SK-N-SH (cell line): ENCODE data around the gene AFAP1L1. TPM values are rescaled to one million over a fixed set of nuclear protein-coding genes. Genes with fewer than 3 reads are reported as not detected.
A peak's percentile ranks its signal among the peaks of the same experiment; 100 is the strongest.

Experiments used
- CTCF ChIA-PET: fragments of 300-600, 350-600 bp; formaldehyde crosslinking; extraction: SDS; loops from one replicate; lab custom pipeline; 2021; lab: Yijun Ruan, JAX
- POLR2A ChIA-PET: fragments of 350-600 bp; sonication (Branson Sonifier 250); formaldehyde crosslinking; extraction: SDS; loops from one replicate; lab custom pipeline; 2020; ENCODE audit warnings: antibody characterized with exemption, inconsistent platforms; lab: Yijun Ruan, JAX
- DNase-seq: peaks from one replicate; pipeline ENCODE4 v3.0.0; 2012
- H2AFZ ChIP-seq: fragments of 200-600 bp; sonication (generic); 2 replicates; pipeline ENCODE4 v1.8.1; 2016; ENCODE audit warnings: antibody characterized with exemption, mild to moderate bottlenecking, low read depth
- H3F3A ChIP-seq: fragments of 200-600 bp; sonication (generic); replicated peaks from 2 replicates; pipeline ENCODE3; 2016; ENCODE audit warnings: antibody characterized with exemption, mild to moderate bottlenecking; ENCODE audit not compliant: insufficient read depth
- H3K27ac ChIP-seq, 2 experiments: fragments of 200-500 bp in 1 of 2; fragments of 200-600 bp in 1 of 2; sonication (Bioruptor generic) in 1 of 2; sonication (generic), shearing (Covaris generic) in 1 of 2; 2 replicates each; pipeline versions ENCODE4 v1.5.1 to v1.6.1; 2014 to 2016; ENCODE audit warnings: low read depth in 2 of 2, inconsistent platforms in 1 of 2, low read length in 1 of 2, mild to moderate bottlenecking in 1 of 2, mixed read lengths in 1 of 2
- H3K27me3 ChIP-seq: fragments of 200-600 bp; sonication (generic), shearing (Covaris generic); 2 replicates; pipeline ENCODE4 v1.6.1; 2016; ENCODE audit warnings: mixed run types; ENCODE audit not compliant: insufficient read depth
- H3K36me3 ChIP-seq, 2 experiments: fragments of 200-500 bp in 1 of 2; fragments of 200-600 bp in 1 of 2; sonication (Bioruptor generic) in 1 of 2; sonication (generic) in 1 of 2; replicated peaks in 1 of 2; 2 replicates each; pipeline versions ENCODE3 to v1.5.1; 2014 to 2016; ENCODE audit warnings: low read length in 1 of 2, mild to moderate bottlenecking in 1 of 2; ENCODE audit not compliant: insufficient read depth in 2 of 2, control insufficient read depth in 1 of 2
- H3K4me1 ChIP-seq, 2 experiments: fragments of 200-500 bp in 1 of 2; fragments of 200-600 bp in 1 of 2; sonication (Bioruptor generic) in 1 of 2; sonication (generic), shearing (Covaris generic) in 1 of 2; 2 replicates each; pipeline versions ENCODE4 v1.5.1 to v1.6.1; 2014 to 2016; ENCODE audit warnings: low read depth in 1 of 2, low read length in 1 of 2, mixed run types in 1 of 2; ENCODE audit not compliant: insufficient read depth in 2 of 2, control insufficient read depth in 1 of 2
- H3K4me2 ChIP-seq: fragments of 200-600 bp; sonication (generic), shearing (Covaris generic); 2 replicates; pipeline ENCODE4 v1.6.1; 2017; ENCODE audit warnings: mixed run types
- H3K4me3 ChIP-seq, 2 experiments: fragments of 200-500 bp in 1 of 2; fragments of 200-600 bp in 1 of 2; sonication (Bioruptor generic) in 1 of 2; sonication (generic), shearing (Covaris generic) in 1 of 2; 2 replicates each; pipeline versions ENCODE4 v1.5.1 to v1.8.1; 2014 to 2016; ENCODE audit warnings: low read depth in 2 of 2, inconsistent platforms in 1 of 2, low read length in 1 of 2, mild to moderate bottlenecking in 1 of 2, mixed read lengths in 1 of 2, moderate library complexity in 1 of 2
- H3K79me2 ChIP-seq: fragments of 200-600 bp; sonication (generic); 2 replicates; pipeline ENCODE4 v1.8.1; 2017; ENCODE audit warnings: mild to moderate bottlenecking; ENCODE audit not compliant: insufficient read depth
- H3K9ac ChIP-seq: fragments of 200-600 bp; sonication (generic); 2 replicates; pipeline ENCODE4 v1.6.1; 2017; ENCODE audit warnings: mixed run types
- H3K9me2 ChIP-seq: fragments of 200-600 bp; sonication (generic); 2 replicates; pipeline ENCODE4 v1.6.1; 2017; ENCODE audit warnings: mixed run types
- H3K9me3 ChIP-seq: fragments of 200-600 bp; sonication (generic); 2 replicates; pipeline ENCODE4 v1.6.1; 2017; ENCODE audit warnings: mixed run types, mild to moderate bottlenecking, moderate library complexity
- H4K20me1 ChIP-seq: fragments of 200-600 bp; sonication (generic); 2 replicates; pipeline ENCODE4 v1.6.1; 2017; ENCODE audit warnings: mild to moderate bottlenecking, mixed run types; ENCODE audit not compliant: insufficient read depth
- CHD2 ChIP-seq: fragments of 150-350 bp; IDR thresholded peaks from 2 replicates; pipeline ENCODE4 v1.6.1; 2018; ENCODE audit warnings: low read length; ENCODE audit not compliant: partially characterized antibody
- EP300 ChIP-seq, 2 experiments: IDR thresholded peaks; 2 replicates each; pipeline versions ENCODE4 v1.4.0 to v1.6.1; 2012; ENCODE audit warnings: borderline replicate concordance in 1 of 2, low read depth in 1 of 2, low read length in 1 of 2
- FOXM1 ChIP-seq: IDR thresholded peaks from 2 replicates; pipeline ENCODE4 v1.4.0; 2012; ENCODE audit warnings: low read depth, mild to moderate bottlenecking
- GABPA ChIP-seq: IDR thresholded peaks from 2 replicates; pipeline ENCODE4 v1.4.0; 2012; ENCODE audit warnings: low read depth, mild to moderate bottlenecking
- MAX ChIP-seq: IDR thresholded peaks from 2 replicates; pipeline ENCODE4 v1.4.0; 2012; ENCODE audit warnings: low read depth
- MEF2A ChIP-seq: IDR thresholded peaks from 2 replicates; pipeline ENCODE4 v1.4.0; 2012; ENCODE audit warnings: low read depth, borderline replicate concordance
- MXI1 ChIP-seq: IDR thresholded peaks from 2 replicates; pipeline ENCODE4 v1.6.1; 2012; ENCODE audit warnings: mild to moderate bottlenecking, low read depth, low read length, improper control_type of control experiment
- NRF1 ChIP-seq: IDR thresholded peaks from 2 replicates; pipeline ENCODE4 v1.6.1; 2012; ENCODE audit warnings: low read depth, mild to moderate bottlenecking, low read length
- RFX5 ChIP-seq: IDR thresholded peaks from 2 replicates; pipeline ENCODE4 v1.6.1; 2012; ENCODE audit warnings: mild to moderate bottlenecking, improper control_type of control experiment, low read length
- SIN3A ChIP-seq: IDR thresholded peaks from 2 replicates; pipeline ENCODE4 v1.6.1; 2012; ENCODE audit warnings: low read depth, mild to moderate bottlenecking, low read length, moderate library complexity, borderline replicate concordance
- SMC3 ChIP-seq: IDR thresholded peaks from 2 replicates; pipeline ENCODE4 v1.6.1; 2012; ENCODE audit warnings: low read depth, low read length, improper control_type of control experiment
- TEAD4 ChIP-seq: IDR thresholded peaks from 2 replicates; pipeline ENCODE4 v1.4.0; 2012; ENCODE audit warnings: mild to moderate bottlenecking, borderline replicate concordance; ENCODE audit not compliant: insufficient read depth
- USF1 ChIP-seq: IDR thresholded peaks from 2 replicates; pipeline ENCODE4 v1.4.0; 2012; ENCODE audit warnings: low read depth, borderline replicate concordance
- YY1 ChIP-seq: IDR thresholded peaks from 2 replicates; pipeline ENCODE4 v1.4.0; 2012; ENCODE audit warnings: low read depth, mild to moderate bottlenecking
- WGBS: methylation state at CpG from one replicate; pipeline ENCODE4 v1.1.6; 2017; ENCODE audit warnings: low lambda C conversion rate; 5-methylcytosine and 5-hydroxymethylcytosine counted together
- polyA plus RNA-seq, 3 experiments: library from polyadenylated mRNA; depleted of rRNA; stranded (reverse); fragments of >200 nt; gene quantifications; 2 replicates each; pipeline ENCODE4 v1.2.3, GENCODE V29; 2012

The AFAP1L1 gene
- polyA plus RNA-seq, 1 of the 3 experiments (the other 2 are of a cell fraction) = 0.82 TPM

- 33% methylated on average over 1 of the region's 3 CpGs for WGBS
- ChIA-PET POLR2A (interaction anchor here (1.3 kb wide), 1 partner anchor 12 kb away, joined by 3 read pairs; no protein-coding TSS in a partner anchor), CTCF (interaction anchor here (1.4 to 41.4 kb wide), 4 partner anchors 8 to 109 kb away, joined by 4 to 1751 read pairs (median 58); no protein-coding TSS in a partner anchor)
- Histone ChIP-seq H3K79me2 (no peaks in the 10 kb centered on the region), H3K4me1 (peaks cover 0 to 12% of the 10 kb centered on the region in 2 experiments; a peak in 1 of 4 replicates), H3K27ac (no peak overlapping the region), H3K9ac (no peak overlapping the region), H4K20me1 (no peaks in the 10 kb centered on the region), H3K9me2 (no peaks in the 10 kb centered on the region), H3K9me3 (no peaks in the 10 kb centered on the region), H3K4me2 (no peak overlapping the region), H2AFZ (no peak overlapping the region), H3K36me3 (no peaks in the 10 kb centered on the region), H3F3A (no peaks in the 10 kb centered on the region), H3K4me3 (no peak overlapping the region), H3K27me3 (no peaks in the 10 kb centered on the region)
- DNase-seq = peak; percentile 17
- TF ChIP-seq YY1 (no peak), SIN3A (no peak), TEAD4 (no peak), MXI1 (no peak), MAX (no peak), RFX5 (no peak), MEF2A (no peak), USF1 (no peak)
These were observed 103.1 kb downstream of the AFAP1L1 start for GRCh38 chr5:149374801-149375200.

GRCh38 chr5:149375434-149375833 is 103.8 kb downstream of the AFAP1L1 start:
- Histone ChIP-seq H3K4me2 (no peak overlapping the region), H3K9me2 (no peaks in the 10 kb centered on the region), H3K27ac (no peak overlapping the region), H2AFZ (no peak overlapping the region), H3K36me3 (no peaks in the 10 kb centered on the region), H3K79me2 (no peaks in the 10 kb centered on the region), H3K9me3 (no peaks in the 10 kb centered on the region), H4K20me1 (no peaks in the 10 kb centered on the region), H3K27me3 (no peaks in the 10 kb centered on the region), H3K4me1 (peaks cover 0 to 12% of the 10 kb centered on the region in 2 experiments; a peak in 1 of 4 replicates), H3F3A (no peaks in the 10 kb centered on the region), H3K4me3 (no peak overlapping the region), H3K9ac (no peak overlapping the region)
- ChIA-PET POLR2A (interaction anchor here (0.7 to 1.3 kb wide), 2 partner anchors 11 to 172 kb away, joined by 3 read pairs; no protein-coding TSS in a partner anchor), CTCF (interaction anchor here (0.7 to 41.4 kb wide), 5 partner anchors 9 to 110 kb away, joined by 4 to 1751 read pairs (median 29); no protein-coding TSS in a partner anchor)
- TF ChIP-seq GABPA (no peak), MAX (no peak), SMC3 (no peak), EP300 (IDR thresholded peaks at IDR 0.05; ENCODE audit: borderline replicate concordance in 1 of 2, low read depth in 1 of 2, low read length in 1 of 2) (no peak), TEAD4 (no peak), USF1 (no peak), CHD2 (no peak), FOXM1 (no peak), NRF1 (no peak)
- DNase-seq = no peak
- WGBS = 88% methylated on average over 6 of the region's 6 CpGs
